ENCODE data around the gene GPR3.

GPR3 gene

GRCh38 chr1:27412502-27412901 is 20.1 kb downstream of the GPR3 start:
- no peaks in the 10 kb centered on the region for H3K27me3 ChIP-seq (ENCODE audit: low read length)
- no peak overlapping the region for H3K4me3 ChIP-seq (ENCODE audit: insufficient read depth, low read length, poor library complexity, severe bottlenecking)
- no peaks in the 10 kb centered on the region for H3K79me2 ChIP-seq (ENCODE audit: insufficient read depth, low read length)
- H2AFZ ChIP-seq (ENCODE audit: low read depth, low read length, severe bottlenecking) = no peak overlapping the region
- no peaks in the 10 kb centered on the region for H4K20me1 ChIP-seq (ENCODE audit: low read depth, low read length)
- TF ChIP-seq CTCF (IDR thresholded peaks at IDR 0.05; ENCODE audit: insufficient read depth, low read length, poor library complexity, severe bottlenecking) = no peak
- no peak for TF ChIP-seq EZH2phosphoT487 (conservative IDR thresholded peaks at IDR 0.05; ENCODE audit: low read length)
- H3K4me2 ChIP-seq (ENCODE audit: low read depth, low read length, poor library complexity, severe bottlenecking) = no peak overlapping the region
- H3K9me3 ChIP-seq (ENCODE audit: insufficient read depth, low read length) = no peaks in the 10 kb centered on the region
- H3K27ac ChIP-seq (ENCODE audit: low read depth, low read length) = no peak overlapping the region
- peaks cover 26% of the 10 kb centered on the region for H3K36me3 ChIP-seq (ENCODE audit: low read length)
- no peaks in the 10 kb centered on the region for H3F3A ChIP-seq (ENCODE audit: insufficient read depth)
- H3K9me2 ChIP-seq (replicated peaks; ENCODE audit: insufficient read depth, low read length) = no peaks in the 10 kb centered on the region
- H3K9ac ChIP-seq (ENCODE audit: low read length) = no peak overlapping the region

- H3K4me2 ChIP-seq (ENCODE audit: low read depth, low read length, poor library complexity, severe bottlenecking) = no peak overlapping the region
- peaks cover 28% of the 10 kb centered on the region for H3K36me3 ChIP-seq (ENCODE audit: low read length)
- H3K27me3 ChIP-seq (ENCODE audit: low read length) = no peaks in the 10 kb centered on the region
- no peak overlapping the region for H3K9ac ChIP-seq (ENCODE audit: low read length)
- H2AFZ ChIP-seq (ENCODE audit: low read depth, low read length, severe bottlenecking) = no peak overlapping the region
- no peaks in the 10 kb centered on the region for H3F3A ChIP-seq (ENCODE audit: insufficient read depth)
- H4K20me1 ChIP-seq (ENCODE audit: low read depth, low read length) = no peaks in the 10 kb centered on the region
- no peaks in the 10 kb centered on the region for H3K79me2 ChIP-seq (ENCODE audit: insufficient read depth, low read length)
- no peak overlapping the region for H3K27ac ChIP-seq (ENCODE audit: low read depth, low read length)
- H3K9me3 ChIP-seq (ENCODE audit: insufficient read depth, low read length) = no peaks in the 10 kb centered on the region
- H3K4me3 ChIP-seq (ENCODE audit: insufficient read depth, low read length, poor library complexity, severe bottlenecking) = no peak overlapping the region
- no peaks in the 10 kb centered on the region for H3K9me2 ChIP-seq (replicated peaks; ENCODE audit: insufficient read depth, low read length)
- TF ChIP-seq EZH2phosphoT487 (conservative IDR thresholded peaks at IDR 0.05; ENCODE audit: low read length) = no peak
These were observed 20.6 kb downstream of the GPR3 start for GRCh38 chr1:27413004-27413403.

GRCh38 chr1:27414091-27414490 is 21.7 kb downstream of the GPR3 start:
- H3K79me2 ChIP-seq (ENCODE audit: insufficient read depth, low read length) = no peaks in the 10 kb centered on the region
- no peak overlapping the region for H3K4me2 ChIP-seq (ENCODE audit: low read depth, low read length, poor library complexity, severe bottlenecking)
- H3K27ac ChIP-seq (ENCODE audit: low read depth, low read length) = no peak overlapping the region
- H2AFZ ChIP-seq (ENCODE audit: low read depth, low read length, severe bottlenecking) = no peak overlapping the region
- no peaks in the 10 kb centered on the region for H3K9me3 ChIP-seq (ENCODE audit: insufficient read depth, low read length)
- peaks cover 26% of the 10 kb centered on the region for H3K36me3 ChIP-seq (ENCODE audit: low read length)
- H3F3A ChIP-seq (ENCODE audit: insufficient read depth) = no peaks in the 10 kb centered on the region
- no peaks in the 10 kb centered on the region for H3K27me3 ChIP-seq (ENCODE audit: low read length)
- no peak overlapping the region for H3K9ac ChIP-seq (ENCODE audit: low read length)
- H3K9me2 ChIP-seq (replicated peaks; ENCODE audit: insufficient read depth, low read length) = no peaks in the 10 kb centered on the region
- no peaks in the 10 kb centered on the region for H4K20me1 ChIP-seq (ENCODE audit: low read depth, low read length)
- no peak for TF ChIP-seq EZH2phosphoT487 (conservative IDR thresholded peaks at IDR 0.05; ENCODE audit: low read length)
- no peak for TF ChIP-seq CTCF (IDR thresholded peaks at IDR 0.05; ENCODE audit: insufficient read depth, low read length, poor library complexity, severe bottlenecking)
- H3K4me3 ChIP-seq (ENCODE audit: insufficient read depth, low read length, poor library complexity, severe bottlenecking) = no peak overlapping the region

- Histone ChIP-seq H3K9me2 (replicated peaks; ENCODE audit: insufficient read depth, low read length) (no peaks in the 10 kb centered on the region), H3K4me3 (ENCODE audit: insufficient read depth, low read length, poor library complexity, severe bottlenecking) (no peak overlapping the region), H3K27me3 (ENCODE audit: low read length) (no peaks in the 10 kb centered on the region), H3K79me2 (ENCODE audit: insufficient read depth, low read length) (0 out of 2 replicates have a peak, but pooled peaks cover 5% of the 10 kb centered on the region), H3K36me3 (ENCODE audit: low read length) (peaks cover 26% of the 10 kb centered on the region), H3K4me2 (ENCODE audit: low read depth, low read length, poor library complexity, severe bottlenecking) (no peak overlapping the region), H4K20me1 (ENCODE audit: low read depth, low read length) (no peaks in the 10 kb centered on the region), H3F3A (ENCODE audit: insufficient read depth) (no peaks in the 10 kb centered on the region), H3K9ac (ENCODE audit: low read length) (no peak overlapping the region), H2AFZ (ENCODE audit: low read depth, low read length, severe bottlenecking) (no peak overlapping the region), H3K27ac (ENCODE audit: low read depth, low read length) (no peak overlapping the region; the same call in 1 of the 2 replicates), H3K9me3 (ENCODE audit: insufficient read depth, low read length) (no peaks in the 10 kb centered on the region)
- TF ChIP-seq EZH2phosphoT487 (conservative IDR thresholded peaks at IDR 0.05; ENCODE audit: low read length) (no peak), CTCF (IDR thresholded peaks at IDR 0.05; ENCODE audit: insufficient read depth, low read length, poor library complexity, severe bottlenecking) (peak; percentile 76)
These were observed 24.1 kb downstream of the GPR3 start for GRCh38 chr1:27416387-27417111.

Measured in SU-DHL-6 (cell line).